Common myeloid progenitor, CD34-positive (primary cell): ENCODE data around the gene ZDHHC14. TPM values are rescaled to one million over a fixed set of nuclear protein-coding genes. Genes with fewer than 3 reads are reported as not detected.
"Not testable (repeated sequence)": the region's sequence is repeated elsewhere in the genome, so short reads cannot be mapped to it uniquely, and the experiment has no call there.

Experiments used
- CTCF ChIA-PET: fragments of 350-600 bp; sonication (Branson Sonifier 250); formaldehyde crosslinking; loops from one replicate; lab custom pipeline; 2021; ENCODE audit warnings: antibody characterized with exemption; lab: Charles Lee
- POLR2A ChIA-PET: fragments of 350-600 bp; sonication (Branson Sonifier 250); formaldehyde crosslinking; loops from one replicate; lab custom pipeline; 2021; ENCODE audit warnings: antibody characterized with exemption; lab: Charles Lee
- DNase-seq, 3 donors: peaks; one replicate each; pipeline versions ENCODE4 v3.0.0 to v3.0.0-alpha.2; 2013
- H3K27ac ChIP-seq, 2 experiments: 1 replicate in 1 of 2; 2 replicates in 1 of 2; pipeline ENCODE4 v1.7.0; 2013; ENCODE audit warnings: inconsistent platforms in 2 of 2, low read length in 2 of 2, mild to moderate bottlenecking in 2 of 2, low read depth in 1 of 2, moderate library complexity in 1 of 2; ENCODE audit not compliant: severe bottlenecking in 2 of 2, insufficient read depth in 1 of 2, poor library complexity in 1 of 2
- H3K27me3 ChIP-seq, 5 experiments: replicated peaks in 2 of 5; 1 replicate in 3 of 5; 2 replicates in 2 of 5; pipeline versions ENCODE4 v1.6.1 to v1.7.0; 2013; ENCODE audit warnings: low read length in 4 of 5, mild to moderate bottlenecking in 2 of 5, moderate library complexity in 2 of 5, inconsistent platforms in 1 of 5; ENCODE audit not compliant: insufficient read depth in 5 of 5, control insufficient read depth in 4 of 5
- H3K36me3 ChIP-seq, 4 experiments: 1 replicate in 2 of 4; 2 replicates in 2 of 4; pipeline versions ENCODE4 v1.6.1 to v1.7.0; 2013; ENCODE audit warnings: low read length in 3 of 4, control low read depth in 1 of 4, mild to moderate bottlenecking in 1 of 4; ENCODE audit not compliant: control insufficient read depth in 4 of 4, insufficient read depth in 4 of 4
- H3K4me1 ChIP-seq, 4 experiments: 1 replicate in 3 of 4; 2 replicates in 1 of 4; pipeline versions ENCODE4 v1.6.1 to v1.7.1; 2013; ENCODE audit warnings: low read length in 3 of 4, mild to moderate bottlenecking in 3 of 4, control low read depth in 1 of 4, inconsistent platforms in 1 of 4, moderate library complexity in 1 of 4; ENCODE audit not compliant: control insufficient read depth in 4 of 4, insufficient read depth in 4 of 4; ENCODE audit errors: control extremely low read depth in 1 of 4
- H3K4me3 ChIP-seq, 7 experiments: 1 replicate in 4 of 7; 2 replicates in 3 of 7; pipeline versions ENCODE4 v1.5.1 to v1.7.0; 2013; ENCODE audit warnings: mild to moderate bottlenecking in 7 of 7, low read length in 6 of 7, moderate library complexity in 6 of 7, inconsistent platforms in 2 of 7, low read depth in 2 of 7, control low read depth in 1 of 7; ENCODE audit not compliant: insufficient read depth in 4 of 7, control insufficient read depth in 1 of 7; ENCODE audit errors: extremely low read depth in 1 of 7
- H3K9me3 ChIP-seq, 5 experiments: 1 replicate in 4 of 5; 2 replicates in 1 of 5; pipeline versions ENCODE4 v1.6.1 to v1.7.1; 2013; ENCODE audit warnings: low read length in 4 of 5, mild to moderate bottlenecking in 2 of 5, inconsistent platforms in 1 of 5, low read depth in 1 of 5, moderate library complexity in 1 of 5; ENCODE audit not compliant: control insufficient read depth in 4 of 5, insufficient read depth in 2 of 5; ENCODE audit errors: control extremely low read depth in 1 of 5
- WGBS: methylation state at CpG from one replicate; pipeline ENCODE4 v1.1.5; 2013; ENCODE audit not compliant: insufficient coverage; 5-methylcytosine and 5-hydroxymethylcytosine counted together
- polyA plus RNA-seq: library from polyadenylated mRNA; unstranded; fragments of 120-200 nt; gene quantifications from one replicate; pipeline ENCODE4 v1.2.1, GENCODE V29; 2013

ZDHHC14 gene
- 5.1 TPM for polyA plus RNA-seq

GRCh38 chr6:157380779-157381561 lies at the start of gene ZDHHC14:
ZDHHC14 (plus strand) TSS chr6:157381190.
- DNase-seq: peak; percentile 85 to 93 (median 89)
- ChIA-PET CTCF (interaction anchor here (1.7 kb wide), 1 partner anchor 10 kb away, joined by 4 read pairs; no protein-coding TSS in a partner anchor), POLR2A (interaction anchor here (0.9 kb wide), 1 partner anchor 60 kb away, joined by 3 read pairs; no protein-coding TSS in a partner anchor)
- Histone ChIP-seq H3K36me3 (peaks cover 0 to 2% (median 0%) of the 10 kb centered on the region in 4 experiments), H3K9me3 (no peaks in the 10 kb centered on the region), H3K4me1 (peaks cover 6 to 21% (median 9%) of the 10 kb centered on the region in 4 experiments), H3K27ac (peak within 1 kb of the TSS; percentile 33 to 78), H3K27me3 (no peaks in the 10 kb centered on the region), H3K4me3 (peak within 1 kb of the TSS; percentile 83 to 100 (median 93))
- 0% methylated on average over 70 of the region's 106 CpGs for WGBS

- Histone ChIP-seq H3K36me3 (no peaks in the 10 kb centered on the region), H3K27me3 (peaks cover 0 to 2% (median 0%) of the 10 kb centered on the region in 5 experiments), H3K4me1 (peaks cover 0 to 6% (median 5%) of the 10 kb centered on the region in 4 experiments), H3K9me3 (no peaks in the 10 kb centered on the region), H3K4me3 (no peak overlapping the region), H3K27ac (no peak overlapping the region)
- no peak for DNase-seq
- POLR2A ChIA-PET: no interaction called here
- WGBS: 95% methylated on average over 5 of the region's 7 CpGs
- CTCF ChIA-PET: interaction anchor here (1.1 to 10.6 kb wide), 5 partner anchors 8 to 131 kb away, joined by 3 to 71 read pairs (median 4); partner anchors contain the start of gene TMEM242
Measured at GRCh38 chr6:157332813-157333212, 48.2 kb upstream of the ZDHHC14 start.

- 95% methylated on average over 4 of the region's 4 CpGs for WGBS
Measured at GRCh38 chr6:157333537-157333936, 47.5 kb upstream of the ZDHHC14 start.

GRCh38 chr6:157333956-157334355 lies 47.0 kb upstream of the ZDHHC14 start:
- ChIA-PET POLR2A (no interaction called here), CTCF (interaction anchor here (0.6 to 10.6 kb wide), 7 partner anchors 9 to 744 kb away, joined by 3 to 71 read pairs (median 3); partner anchors contain the start of gene TMEM242)
- Histone ChIP-seq H3K27ac (no peak overlapping the region), H3K4me1 (peaks cover 0 to 10% (median 5%) of the 10 kb centered on the region in 4 experiments), H3K4me3 (no peak overlapping the region), H3K27me3 (peaks cover 0 to 2% (median 0%) of the 10 kb centered on the region in 5 experiments), H3K36me3 (no peaks in the 10 kb centered on the region), H3K9me3 (no peaks in the 10 kb centered on the region)
- 79% methylated on average over 2 of the region's 3 CpGs for WGBS
- no peak for DNase-seq

More at GRCh38 chr6:157333537-157333936, 47.5 kb upstream of the ZDHHC14 start:
- CTCF ChIA-PET: interaction anchor here (0.6 to 10.6 kb wide), 7 partner anchors 9 to 744 kb away, joined by 3 to 71 read pairs (median 3); partner anchors contain the start of gene TMEM242
- no peak for DNase-seq
- Histone ChIP-seq H3K9me3 (no peaks in the 10 kb centered on the region), H3K27me3 (peaks cover 0 to 2% (median 0%) of the 10 kb centered on the region in 5 experiments), H3K4me3 (no peak overlapping the region), H3K27ac (no peak overlapping the region), H3K4me1 (peaks cover 0 to 10% (median 5%) of the 10 kb centered on the region in 4 experiments), H3K36me3 (no peaks in the 10 kb centered on the region)
- POLR2A ChIA-PET: no interaction called here

- Histone ChIP-seq H3K9me3 (no peaks in the 10 kb centered on the region), H3K27ac (no peak overlapping the region), H3K4me3 (no peak overlapping the region), H3K27me3 (no peaks in the 10 kb centered on the region), H3K4me1 (peaks cover 0 to 10% (median 5%) of the 10 kb centered on the region in 4 experiments), H3K36me3 (no peaks in the 10 kb centered on the region)
- no peak for DNase-seq
- CTCF ChIA-PET: interaction anchor here (1.1 to 10.6 kb wide), 5 partner anchors 9 to 29 kb away, joined by 3 to 71 read pairs (median 4); partner anchors contain the start of gene TMEM242
- POLR2A ChIA-PET: no interaction called here
- 86% methylated on average over 4 of the region's 6 CpGs for WGBS
Measured at GRCh38 chr6:157335829-157336228, 45.2 kb upstream of the ZDHHC14 start.

- H3K4me1 ChIP-seq: peaks cover 0 to 10% (median 5%) of the 10 kb centered on the region in 4 experiments
- not testable (repeated sequence) for H3K9me3 ChIP-seq, H3K27me3 ChIP-seq, H3K27ac ChIP-seq, H3K4me3 ChIP-seq, H3K36me3 ChIP-seq
- CTCF ChIA-PET: interaction anchor here (0.9 to 10.6 kb wide), 7 partner anchors 12 to 332 kb away, joined by 3 to 71 read pairs (median 4); partner anchors contain the start of gene TMEM242
- peak in 2 of 3 donors; percentile 74 to 83 for DNase-seq
- WGBS: 70% methylated on average over 2 of the region's 3 CpGs
- POLR2A ChIA-PET: interaction anchor here (1.4 kb wide), 1 partner anchor 14 kb away, joined by 5 read pairs; the partner anchor contains the start of gene TMEM242
Measured at GRCh38 chr6:157337276-157337675, 43.7 kb upstream of the ZDHHC14 start.
